GM19395 (cell line): ENCODE measurements around the gene TBL1X.

Experiments used
- ATAC-seq: cut with Tn5 transposase; IDR thresholded peaks from one replicate; pipeline ENCODE4 v1.9.1; 2021; ENCODE audit warnings: mild to moderate bottlenecking, moderate library complexity; ENCODE audit not compliant: unreplicated experiment

The TBL1X gene

GRCh38 chrX:9657590-9658256, 192.9 kb downstream of the TBL1X start:
- ATAC-seq: no peak

GRCh38 chrX:9658409-9658808, 193.6 kb downstream of the TBL1X start:
- no peak for ATAC-seq

GRCh38 chrX:9659571-9660195, 194.8 kb downstream of the TBL1X start:
- ATAC-seq: no peak

GRCh38 chrX:9662148-9662547, 197.3 kb downstream of the TBL1X start:
- no peak for ATAC-seq

GRCh38 chrX:9663216-9663615, 198.4 kb downstream of the TBL1X start:
- no peak for ATAC-seq

- ATAC-seq: no peak
Observed at GRCh38 chrX:9664224-9664623, 199.4 kb downstream of the TBL1X start.

GRCh38 chrX:9665113-9665512, 200.3 kb downstream of the TBL1X start:
- no peak for ATAC-seq

- no peak for ATAC-seq
Observed at GRCh38 chrX:9668537-9668936, 203.7 kb downstream of the TBL1X start.

- ATAC-seq: no peak
Observed at GRCh38 chrX:9670136-9670814, 205.4 kb downstream of the TBL1X start.

GRCh38 chrX:9671998-9672397, 207.1 kb downstream of the TBL1X start:
- peak; percentile 50 for ATAC-seq

GRCh38 chrX:9676306-9676705, 211.4 kb downstream of the TBL1X start:
- no peak for ATAC-seq

GRCh38 chrX:9676738-9677097, 211.9 kb downstream of the TBL1X start:
- no peak for ATAC-seq

GRCh38 chrX:9677098-9677739, 212.4 kb downstream of the TBL1X start:
- peak; percentile 99 for ATAC-seq

GRCh38 chrX:9678215-9678965, 213.5 kb downstream of the TBL1X start:
- no peak for ATAC-seq

GRCh38 chrX:9681011-9681410, 216.2 kb downstream of the TBL1X start:
- no peak for ATAC-seq

- ATAC-seq: no peak
Observed at GRCh38 chrX:9681422-9681821, 216.6 kb downstream of the TBL1X start.

GRCh38 chrX:9682456-9682855, 217.6 kb downstream of the TBL1X start:
- ATAC-seq: no peak

GRCh38 chrX:9682861-9683260, 218.0 kb downstream of the TBL1X start:
- no peak for ATAC-seq

GRCh38 chrX:9683350-9683749, 218.5 kb downstream of the TBL1X start:
- ATAC-seq: no peak

GRCh38 chrX:9687899-9688298, 223.0 kb downstream of the TBL1X start:
- no peak for ATAC-seq

- ATAC-seq: no peak
Observed at GRCh38 chrX:9688833-9689232, 224.0 kb downstream of the TBL1X start.
